HEK293 (cell line): Measurements from ENCODE around the gene PRSS16.

Experiments used
- CTCF ChIA-PET: fragments of 350-600 bp; formaldehyde crosslinking; extraction: SDS; loops from one replicate; lab custom pipeline; 2021; ENCODE audit warnings: antibody characterized with exemption; lab: Yijun Ruan, JAX
- POLR2A ChIA-PET: fragments of 300-600 bp; formaldehyde crosslinking; extraction: SDS; loops from one replicate; lab custom pipeline; 2020; ENCODE audit warnings: antibody characterized with exemption, inconsistent platforms; lab: Yijun Ruan, JAX
- H3K27ac ChIP-seq: fragments of 200-500 bp; sonication (Bioruptor generic); 2 replicates; pipeline ENCODE4 v1.5.1; 2014; ENCODE audit warnings: low read depth, low read length, control low read depth, inconsistent platforms; ENCODE audit errors: extremely low read depth
- H3K36me3 ChIP-seq, 2 experiments: fragments of 200-500 bp in 1 of 2; sonication (Bioruptor generic) in 1 of 2; 1 replicate in 1 of 2; 2 replicates in 1 of 2; pipeline ENCODE4 v1.5.1; 2014 to 2017; ENCODE audit warnings: inconsistent platforms in 2 of 2, low read length in 2 of 2; ENCODE audit not compliant: control insufficient read depth in 2 of 2, insufficient read depth in 1 of 2
- H3K4me1 ChIP-seq: fragments of 200-500 bp; sonication (Bioruptor generic); 2 replicates; pipeline ENCODE4 v1.5.1; 2014; ENCODE audit warnings: mild to moderate bottlenecking, low read length, inconsistent platforms; ENCODE audit not compliant: control insufficient read depth, insufficient read depth
- H3K4me3 ChIP-seq: 2 replicates; pipeline ENCODE4 v1.5.1; 2011; ENCODE audit warnings: low read depth, mild to moderate bottlenecking, control low read depth, low read length, moderate library complexity
- H3K9me3 ChIP-seq: fragments of 200-500 bp; sonication (Bioruptor generic); 2 replicates; pipeline ENCODE4 v1.5.1; 2014; ENCODE audit warnings: low read depth, low read length, inconsistent platforms; ENCODE audit not compliant: control insufficient read depth, insufficient read depth
- GFI1B ChIP-seq: fragments of 450-650 bp; formaldehyde crosslinking; IDR thresholded peaks from 2 replicates; pipeline ENCODE4 v1.5.1; 2016; ENCODE audit warnings: missing biosample characterization, missing genetic modification characterization
- HOXA7 ChIP-seq: sonication (generic); formaldehyde crosslinking; IDR thresholded peaks from 2 replicates; pipeline ENCODE4 v1.8.1; 2022; ENCODE audit warnings: missing genetic modification reagents, borderline replicate concordance
- ZFP37 ChIP-seq: fragments of 450-650 bp; formaldehyde crosslinking; IDR thresholded peaks from 2 replicates; pipeline ENCODE4 v1.5.1; 2016; ENCODE audit warnings: missing biosample characterization, missing genetic modification characterization
- ZNF121 ChIP-seq: fragments of 450-650 bp; formaldehyde crosslinking; IDR thresholded peaks from 2 replicates; pipeline ENCODE4 v1.5.1; 2016; ENCODE audit warnings: missing biosample characterization, missing genetic modification characterization
- ZNF140 ChIP-seq: fragments of 450-650 bp; formaldehyde crosslinking; IDR thresholded peaks from 2 replicates; pipeline ENCODE4 v1.5.1; 2016; ENCODE audit warnings: missing biosample characterization, missing genetic modification characterization
- ZNF175 ChIP-seq: fragments of 450-650 bp; formaldehyde crosslinking; IDR thresholded peaks from 2 replicates; pipeline ENCODE4 v1.5.1; 2016; ENCODE audit warnings: missing biosample characterization, missing genetic modification characterization
- ZNF23 ChIP-seq: fragments of 450-650 bp; formaldehyde crosslinking; IDR thresholded peaks from 2 replicates; pipeline ENCODE4 v1.5.1; 2016; ENCODE audit warnings: missing biosample characterization, missing genetic modification characterization, borderline replicate concordance
- ZNF280C ChIP-seq: fragments of 450-650 bp; formaldehyde crosslinking; IDR thresholded peaks from 2 replicates; pipeline ENCODE4 v1.5.1; 2016; ENCODE audit warnings: missing biosample characterization, missing genetic modification characterization
- ZNF292 ChIP-seq: fragments of 450-650 bp; formaldehyde crosslinking; IDR thresholded peaks from 2 replicates; pipeline ENCODE4 v1.5.1; 2016; ENCODE audit warnings: low read depth, missing biosample characterization, missing genetic modification characterization, borderline replicate concordance
- ZNF362 ChIP-seq: fragments of 450-650 bp; formaldehyde crosslinking; IDR thresholded peaks from 2 replicates; pipeline ENCODE4 v1.5.1; 2016; ENCODE audit warnings: missing biosample characterization, missing genetic modification characterization
- ZNF416 ChIP-seq: fragments of 450-650 bp; formaldehyde crosslinking; IDR thresholded peaks from 2 replicates; pipeline ENCODE4 v1.5.1; 2016; ENCODE audit warnings: missing biosample characterization, missing genetic modification characterization
- ZNF449 ChIP-seq: fragments of 450-650 bp; formaldehyde crosslinking; IDR thresholded peaks from 2 replicates; pipeline ENCODE4 v1.5.1; 2017; ENCODE audit warnings: missing biosample characterization, mild to moderate bottlenecking, missing genetic modification characterization, moderate library complexity
- ZNF529 ChIP-seq: fragments of 450-650 bp; formaldehyde crosslinking; IDR thresholded peaks from 2 replicates; pipeline ENCODE4 v1.5.1; 2017; ENCODE audit warnings: missing genetic modification characterization, missing biosample characterization; ENCODE audit not compliant: insufficient replicate concordance
- ZNF610 ChIP-seq: fragments of 450-650 bp; formaldehyde crosslinking; IDR thresholded peaks from 2 replicates; pipeline ENCODE4 v1.5.1; 2016; ENCODE audit warnings: missing biosample characterization, missing genetic modification characterization, borderline replicate concordance
- ZNF660 ChIP-seq: fragments of 450-650 bp; IDR thresholded peaks from 2 replicates; pipeline ENCODE4 v1.5.1; 2018; ENCODE audit warnings: missing biosample characterization, mild to moderate bottlenecking, missing genetic modification characterization
- TF ChIP-seq, protein P1 (sequence below): fragments of 450-650 bp; formaldehyde crosslinking; IDR thresholded peaks from 2 replicates; pipeline ENCODE4 v1.5.1; 2017; ENCODE audit warnings: missing biosample characterization, missing genetic modification characterization
- TF ChIP-seq, protein P2 (sequence below): sonication (generic); formaldehyde crosslinking; IDR thresholded peaks from 2 replicates; pipeline ENCODE4 v1.8.1; 2022; ENCODE audit warnings: mild to moderate bottlenecking, moderate library complexity, missing genetic modification reagents
- TF ChIP-seq, protein P3 (sequence below): fragments of 450-650 bp; formaldehyde crosslinking; IDR thresholded peaks from 2 replicates; pipeline ENCODE4 v1.5.1; 2016; ENCODE audit warnings: missing biosample characterization, missing genetic modification characterization
- TF ChIP-seq, protein P4 (sequence below): IDR thresholded peaks from 2 replicates; pipeline ENCODE4 v1.6.1; 2011; ENCODE audit warnings: mild to moderate bottlenecking, low read depth, low read length, borderline replicate concordance

PRSS16 gene

DNA sequence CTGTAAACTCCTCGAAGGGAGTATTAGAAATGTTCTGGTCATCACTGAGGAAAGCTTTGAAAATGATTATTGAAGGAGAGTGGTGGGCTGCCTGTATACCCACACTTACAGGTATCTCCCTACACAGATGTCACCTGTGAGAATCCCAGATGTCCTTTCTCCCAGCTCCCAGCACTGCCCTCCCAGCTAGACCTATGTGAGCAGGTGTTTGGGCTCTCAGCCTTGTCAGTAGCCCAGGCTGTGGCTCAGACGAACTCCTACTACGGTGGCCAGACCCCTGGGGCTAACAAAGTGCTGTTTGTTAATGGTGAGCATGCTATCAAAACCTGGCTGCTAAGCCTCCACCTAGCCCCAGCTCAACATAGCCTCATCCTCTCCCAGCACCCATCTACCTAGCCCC, 7.1 kb downstream of the PRSS16 start:
- CTCF ChIA-PET: interaction anchor here (0.7 to 1.1 kb wide), 3 partner anchors 20 to 123 kb away, joined by 3 read pairs; no protein-coding TSS in a partner anchor

More for the DNA sequence above, 7.1 kb downstream of the PRSS16 start:
- H3K4me1 ChIP-seq: peaks cover 5% of the 10 kb centered on the region; the same call in 1 of the 2 replicates
- no peak for TF ChIP-seq ZNF660 (tag by site-specific recombination)
- TF ChIP-seq, protein P1, sequence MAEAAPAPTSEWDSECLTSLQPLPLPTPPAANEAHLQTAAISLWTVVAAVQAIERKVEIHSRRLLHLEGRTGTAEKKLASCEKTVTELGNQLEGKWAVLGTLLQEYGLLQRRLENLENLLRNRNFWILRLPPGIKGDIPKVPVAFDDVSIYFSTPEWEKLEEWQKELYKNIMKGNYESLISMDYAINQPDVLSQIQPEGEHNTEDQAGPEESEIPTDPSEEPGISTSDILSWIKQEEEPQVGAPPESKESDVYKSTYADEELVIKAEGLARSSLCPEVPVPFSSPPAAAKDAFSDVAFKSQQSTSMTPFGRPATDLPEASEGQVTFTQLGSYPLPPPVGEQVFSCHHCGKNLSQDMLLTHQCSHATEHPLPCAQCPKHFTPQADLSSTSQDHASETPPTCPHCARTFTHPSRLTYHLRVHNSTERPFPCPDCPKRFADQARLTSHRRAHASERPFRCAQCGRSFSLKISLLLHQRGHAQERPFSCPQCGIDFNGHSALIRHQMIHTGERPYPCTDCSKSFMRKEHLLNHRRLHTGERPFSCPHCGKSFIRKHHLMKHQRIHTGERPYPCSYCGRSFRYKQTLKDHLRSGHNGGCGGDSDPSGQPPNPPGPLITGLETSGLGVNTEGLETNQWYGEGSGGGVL (tag by site-specific recombination): no peak
- no peak for TF ChIP-seq ZNF292 (tag by site-specific recombination)
- TF ChIP-seq, protein P2, sequence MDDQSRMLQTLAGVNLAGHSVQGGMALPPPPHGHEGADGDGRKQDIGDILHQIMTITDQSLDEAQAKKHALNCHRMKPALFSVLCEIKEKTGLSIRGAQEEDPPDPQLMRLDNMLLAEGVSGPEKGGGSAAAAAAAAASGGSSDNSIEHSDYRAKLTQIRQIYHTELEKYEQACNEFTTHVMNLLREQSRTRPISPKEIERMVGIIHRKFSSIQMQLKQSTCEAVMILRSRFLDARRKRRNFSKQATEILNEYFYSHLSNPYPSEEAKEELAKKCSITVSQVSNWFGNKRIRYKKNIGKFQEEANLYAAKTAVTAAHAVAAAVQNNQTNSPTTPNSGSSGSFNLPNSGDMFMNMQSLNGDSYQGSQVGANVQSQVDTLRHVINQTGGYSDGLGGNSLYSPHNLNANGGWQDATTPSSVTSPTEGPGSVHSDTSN (CRISPR knock-in tag): no peak
- no peak for TF ChIP-seq ZFP37 (tag by site-specific recombination)
- no peak for TF ChIP-seq GFI1B (tag by site-specific recombination)
- no peak for TF ChIP-seq ZNF362 (tag by site-specific recombination)
- TF ChIP-seq ZNF175 (tag by site-specific recombination): no peak
- no peak for TF ChIP-seq ZNF449 (tag by site-specific recombination)
- TF ChIP-seq ZNF280C (tag by site-specific recombination): no peak
- no peak for TF ChIP-seq ZNF416 (tag by site-specific recombination)
- no peak for TF ChIP-seq ZNF140 (tag by site-specific recombination)
- TF ChIP-seq, protein P3, sequence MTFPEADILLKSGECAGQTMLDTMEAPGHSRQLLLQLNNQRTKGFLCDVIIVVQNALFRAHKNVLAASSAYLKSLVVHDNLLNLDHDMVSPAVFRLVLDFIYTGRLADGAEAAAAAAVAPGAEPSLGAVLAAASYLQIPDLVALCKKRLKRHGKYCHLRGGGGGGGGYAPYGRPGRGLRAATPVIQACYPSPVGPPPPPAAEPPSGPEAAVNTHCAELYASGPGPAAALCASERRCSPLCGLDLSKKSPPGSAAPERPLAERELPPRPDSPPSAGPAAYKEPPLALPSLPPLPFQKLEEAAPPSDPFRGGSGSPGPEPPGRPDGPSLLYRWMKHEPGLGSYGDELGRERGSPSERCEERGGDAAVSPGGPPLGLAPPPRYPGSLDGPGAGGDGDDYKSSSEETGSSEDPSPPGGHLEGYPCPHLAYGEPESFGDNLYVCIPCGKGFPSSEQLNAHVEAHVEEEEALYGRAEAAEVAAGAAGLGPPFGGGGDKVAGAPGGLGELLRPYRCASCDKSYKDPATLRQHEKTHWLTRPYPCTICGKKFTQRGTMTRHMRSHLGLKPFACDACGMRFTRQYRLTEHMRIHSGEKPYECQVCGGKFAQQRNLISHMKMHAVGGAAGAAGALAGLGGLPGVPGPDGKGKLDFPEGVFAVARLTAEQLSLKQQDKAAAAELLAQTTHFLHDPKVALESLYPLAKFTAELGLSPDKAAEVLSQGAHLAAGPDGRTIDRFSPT: no peak
- no peak for TF ChIP-seq HOXA7 (CRISPR knock-in tag)
- TF ChIP-seq ZNF23 (tag by site-specific recombination): no peak
- no peak for TF ChIP-seq ZNF121 (tag by site-specific recombination)
- TF ChIP-seq, protein P4, sequence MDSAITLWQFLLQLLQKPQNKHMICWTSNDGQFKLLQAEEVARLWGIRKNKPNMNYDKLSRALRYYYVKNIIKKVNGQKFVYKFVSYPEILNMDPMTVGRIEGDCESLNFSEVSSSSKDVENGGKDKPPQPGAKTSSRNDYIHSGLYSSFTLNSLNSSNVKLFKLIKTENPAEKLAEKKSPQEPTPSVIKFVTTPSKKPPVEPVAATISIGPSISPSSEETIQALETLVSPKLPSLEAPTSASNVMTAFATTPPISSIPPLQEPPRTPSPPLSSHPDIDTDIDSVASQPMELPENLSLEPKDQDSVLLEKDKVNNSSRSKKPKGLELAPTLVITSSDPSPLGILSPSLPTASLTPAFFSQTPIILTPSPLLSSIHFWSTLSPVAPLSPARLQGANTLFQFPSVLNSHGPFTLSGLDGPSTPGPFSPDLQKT: no peak
- TF ChIP-seq ZNF529 (tag by site-specific recombination): no peak
- no peak for TF ChIP-seq ZNF610 (tag by site-specific recombination)
- no peak overlapping the region for H3K4me3 ChIP-seq
- POLR2A ChIA-PET: no interaction called here
- H3K9me3 ChIP-seq: no peaks in the 10 kb centered on the region
- no peaks in the 10 kb centered on the region for H3K36me3 ChIP-seq
- no peak overlapping the region for H3K27ac ChIP-seq
